Testis (tissue), 2 donors: Measurements from ENCODE around the gene UGT1A9.
"Not testable (repeated sequence)": the region's sequence is repeated elsewhere in the genome, so short reads cannot be mapped to it uniquely, and the experiment has no call there.

Experiments used
- POLR2A ChIP-seq: fragments of 450-650 bp; IDR thresholded peaks from one replicate; pipeline ENCODE4 v1.6.1; 2017; ENCODE audit warnings: antibody characterized with exemption, mild to moderate bottlenecking, moderate library complexity
- TF ChIP-seq, protein P1 (sequence below), 3 experiments: fragments of 450-650 bp in 2 of 3; fragments of 200-600 bp in 1 of 3; sonication (generic) in 1 of 3; IDR thresholded peaks; one replicate each; pipeline ENCODE4 v1.5.1; 2016 to 2019; ENCODE audit warnings: antibody characterized with exemption in 3 of 3, mild to moderate bottlenecking in 2 of 3, moderate library complexity in 1 of 3

DNA sequence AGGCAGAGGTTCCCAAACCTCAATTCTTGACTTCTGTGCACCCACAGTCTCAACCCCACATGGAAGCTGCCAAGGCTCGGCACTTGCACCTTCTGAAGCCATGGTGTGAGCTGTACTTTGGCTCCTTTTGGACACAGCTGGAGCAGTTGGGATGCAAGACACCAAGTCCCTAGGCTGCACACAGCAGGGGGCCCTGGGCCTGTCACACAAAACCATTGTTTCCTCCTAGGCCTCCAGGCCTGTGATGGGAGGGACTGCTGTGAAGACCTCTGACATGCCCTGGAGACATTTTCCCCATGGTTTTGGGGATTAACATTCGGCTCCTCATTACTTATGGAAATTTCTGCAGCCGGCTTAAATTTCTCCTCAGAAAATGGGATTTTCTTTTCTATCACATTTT, 25.7 kb upstream of the UGT1A9 start:
- TF ChIP-seq, protein P1, sequence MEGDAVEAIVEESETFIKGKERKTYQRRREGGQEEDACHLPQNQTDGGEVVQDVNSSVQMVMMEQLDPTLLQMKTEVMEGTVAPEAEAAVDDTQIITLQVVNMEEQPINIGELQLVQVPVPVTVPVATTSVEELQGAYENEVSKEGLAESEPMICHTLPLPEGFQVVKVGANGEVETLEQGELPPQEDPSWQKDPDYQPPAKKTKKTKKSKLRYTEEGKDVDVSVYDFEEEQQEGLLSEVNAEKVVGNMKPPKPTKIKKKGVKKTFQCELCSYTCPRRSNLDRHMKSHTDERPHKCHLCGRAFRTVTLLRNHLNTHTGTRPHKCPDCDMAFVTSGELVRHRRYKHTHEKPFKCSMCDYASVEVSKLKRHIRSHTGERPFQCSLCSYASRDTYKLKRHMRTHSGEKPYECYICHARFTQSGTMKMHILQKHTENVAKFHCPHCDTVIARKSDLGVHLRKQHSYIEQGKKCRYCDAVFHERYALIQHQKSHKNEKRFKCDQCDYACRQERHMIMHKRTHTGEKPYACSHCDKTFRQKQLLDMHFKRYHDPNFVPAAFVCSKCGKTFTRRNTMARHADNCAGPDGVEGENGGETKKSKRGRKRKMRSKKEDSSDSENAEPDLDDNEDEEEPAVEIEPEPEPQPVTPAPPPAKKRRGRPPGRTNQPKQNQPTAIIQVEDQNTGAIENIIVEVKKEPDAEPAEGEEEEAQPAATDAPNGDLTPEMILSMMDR (IDR thresholded peaks at IDR 0.05): not testable (repeated sequence)
- TF ChIP-seq POLR2A: not testable (repeated sequence)
